GM12873 (cell line): ENCODE results near the gene SPEM3.

Experiments used
- TF ChIP-seq, protein P1 (sequence below): IDR thresholded peaks from 2 replicates; pipeline ENCODE4 v1.5.1; 2012; ENCODE audit warnings: low read depth, mild to moderate bottlenecking, moderate library complexity, low read length, control low read depth; ENCODE audit not compliant: insufficient read depth; ENCODE audit errors: missing control alignments

SPEM3 gene

DNA sequence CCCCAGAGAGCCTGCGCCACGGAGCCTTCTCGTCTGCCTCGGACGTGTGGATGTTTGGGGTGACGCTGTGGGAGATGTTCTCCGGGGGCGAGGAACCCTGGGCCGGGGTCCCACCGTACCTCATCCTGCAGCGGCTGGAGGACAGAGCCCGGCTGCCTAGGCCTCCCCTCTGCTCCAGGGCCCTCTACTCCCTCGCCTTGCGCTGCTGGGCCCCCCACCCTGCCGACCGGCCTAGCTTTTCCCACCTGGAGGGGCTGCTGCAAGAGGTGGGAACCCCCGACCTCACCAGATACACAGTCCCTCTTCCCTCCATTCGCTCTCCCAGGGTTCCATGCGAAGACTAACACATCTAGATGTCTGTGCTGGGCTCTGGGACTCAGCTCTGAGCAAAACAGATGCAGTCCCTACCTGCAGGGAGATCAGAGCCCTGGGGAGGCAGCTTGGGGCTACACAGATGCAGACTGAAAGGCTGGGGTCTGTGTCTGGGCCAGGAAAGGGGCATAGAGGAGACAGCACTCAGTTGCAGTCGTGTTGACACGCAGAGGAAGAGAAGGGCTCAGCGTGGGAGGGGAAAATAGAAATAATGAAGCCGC is 44.1 kb upstream of the SPEM3 start:
- TF ChIP-seq, protein P1, sequence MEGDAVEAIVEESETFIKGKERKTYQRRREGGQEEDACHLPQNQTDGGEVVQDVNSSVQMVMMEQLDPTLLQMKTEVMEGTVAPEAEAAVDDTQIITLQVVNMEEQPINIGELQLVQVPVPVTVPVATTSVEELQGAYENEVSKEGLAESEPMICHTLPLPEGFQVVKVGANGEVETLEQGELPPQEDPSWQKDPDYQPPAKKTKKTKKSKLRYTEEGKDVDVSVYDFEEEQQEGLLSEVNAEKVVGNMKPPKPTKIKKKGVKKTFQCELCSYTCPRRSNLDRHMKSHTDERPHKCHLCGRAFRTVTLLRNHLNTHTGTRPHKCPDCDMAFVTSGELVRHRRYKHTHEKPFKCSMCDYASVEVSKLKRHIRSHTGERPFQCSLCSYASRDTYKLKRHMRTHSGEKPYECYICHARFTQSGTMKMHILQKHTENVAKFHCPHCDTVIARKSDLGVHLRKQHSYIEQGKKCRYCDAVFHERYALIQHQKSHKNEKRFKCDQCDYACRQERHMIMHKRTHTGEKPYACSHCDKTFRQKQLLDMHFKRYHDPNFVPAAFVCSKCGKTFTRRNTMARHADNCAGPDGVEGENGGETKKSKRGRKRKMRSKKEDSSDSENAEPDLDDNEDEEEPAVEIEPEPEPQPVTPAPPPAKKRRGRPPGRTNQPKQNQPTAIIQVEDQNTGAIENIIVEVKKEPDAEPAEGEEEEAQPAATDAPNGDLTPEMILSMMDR: no peak

DNA sequence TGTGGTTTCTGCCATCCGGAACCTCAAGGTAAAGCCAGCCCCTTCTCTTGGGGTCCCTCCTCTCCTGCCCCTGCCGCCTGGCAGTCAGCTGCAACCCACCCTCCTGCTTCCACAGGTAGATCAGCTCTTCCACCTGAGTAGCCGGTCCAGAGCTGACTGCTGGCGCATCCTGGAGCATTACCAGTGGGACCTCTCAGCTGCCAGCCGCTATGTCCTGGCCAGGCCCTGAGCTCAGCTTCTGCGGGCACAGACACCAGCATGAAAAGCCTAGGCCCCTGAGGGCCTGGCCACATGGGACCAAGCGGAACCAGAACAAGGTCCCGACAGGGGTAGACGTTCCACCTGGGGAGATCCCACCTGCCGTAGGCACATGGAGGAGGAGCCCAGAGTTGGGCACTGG is 39.8 kb upstream of the SPEM3 start:
- TF ChIP-seq, protein P1: no peak

DNA sequence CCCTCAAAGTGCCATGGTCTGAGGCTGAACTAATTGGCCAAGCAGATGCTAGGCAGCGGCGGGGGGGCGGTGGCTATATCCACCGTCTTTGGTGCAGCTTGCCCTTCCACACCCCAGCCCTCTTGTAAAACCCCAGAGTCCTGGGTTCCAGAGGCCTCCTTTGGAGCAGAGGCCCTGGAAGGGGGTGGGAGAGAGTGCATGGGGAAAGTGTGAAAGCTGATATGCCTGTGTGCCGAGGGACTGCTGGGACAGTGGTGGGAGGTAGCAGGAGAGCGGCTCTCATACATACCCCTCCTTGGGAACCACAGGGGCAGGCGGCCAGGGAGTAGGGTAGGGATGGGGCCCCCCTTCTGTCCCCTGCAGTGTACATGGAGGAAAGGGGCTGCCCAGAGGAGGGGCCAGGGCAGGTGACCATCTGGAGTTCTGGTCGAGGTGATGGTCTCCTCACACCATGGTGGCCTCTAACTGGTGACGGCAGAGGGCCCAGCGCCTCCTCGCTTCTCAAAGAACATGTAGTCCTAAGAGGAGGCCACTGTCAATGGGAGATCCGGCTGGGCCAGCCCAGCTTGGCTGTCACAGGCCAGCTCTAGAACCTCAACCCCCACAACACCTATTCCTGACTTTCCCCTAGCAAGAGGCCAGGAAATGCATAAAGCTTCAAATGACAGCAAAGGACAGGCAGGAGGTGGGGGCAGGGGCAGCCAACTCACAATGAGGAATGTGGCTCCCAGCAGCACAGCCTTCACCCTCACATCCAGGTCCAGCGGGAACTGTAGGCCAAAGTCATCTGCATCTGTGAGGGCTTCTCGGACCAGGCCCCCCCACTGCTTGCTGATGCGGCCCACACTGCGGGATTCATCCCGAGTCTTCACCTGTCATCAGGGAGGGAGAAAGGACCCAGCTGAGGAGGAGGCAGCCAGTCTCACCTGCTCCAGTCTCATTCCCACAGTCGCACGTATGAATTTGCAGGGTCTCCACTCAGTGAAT is 38.4 kb upstream of the SPEM3 start:
- TF ChIP-seq, protein P1: no peak

DNA sequence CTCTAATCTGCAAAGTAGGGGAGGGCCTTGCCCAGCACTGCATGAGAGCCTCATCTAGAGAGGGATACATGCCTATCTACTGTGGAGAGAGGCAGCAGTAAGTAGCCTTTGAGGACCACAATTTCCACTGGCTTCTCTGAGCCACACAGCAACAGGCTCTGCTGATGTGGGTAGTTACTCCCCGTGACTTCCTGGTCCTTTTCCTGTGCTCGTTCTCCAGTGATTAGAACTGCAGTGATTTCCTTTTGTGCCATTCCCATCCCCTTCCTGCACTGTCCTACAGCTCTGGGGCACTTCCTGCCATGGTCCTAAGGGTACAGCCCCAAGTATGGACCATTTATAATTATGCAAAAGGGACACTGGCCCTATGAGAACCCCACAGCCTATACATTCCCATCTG is 37.4 kb upstream of the SPEM3 start:
- TF ChIP-seq, protein P1: no peak

DNA sequence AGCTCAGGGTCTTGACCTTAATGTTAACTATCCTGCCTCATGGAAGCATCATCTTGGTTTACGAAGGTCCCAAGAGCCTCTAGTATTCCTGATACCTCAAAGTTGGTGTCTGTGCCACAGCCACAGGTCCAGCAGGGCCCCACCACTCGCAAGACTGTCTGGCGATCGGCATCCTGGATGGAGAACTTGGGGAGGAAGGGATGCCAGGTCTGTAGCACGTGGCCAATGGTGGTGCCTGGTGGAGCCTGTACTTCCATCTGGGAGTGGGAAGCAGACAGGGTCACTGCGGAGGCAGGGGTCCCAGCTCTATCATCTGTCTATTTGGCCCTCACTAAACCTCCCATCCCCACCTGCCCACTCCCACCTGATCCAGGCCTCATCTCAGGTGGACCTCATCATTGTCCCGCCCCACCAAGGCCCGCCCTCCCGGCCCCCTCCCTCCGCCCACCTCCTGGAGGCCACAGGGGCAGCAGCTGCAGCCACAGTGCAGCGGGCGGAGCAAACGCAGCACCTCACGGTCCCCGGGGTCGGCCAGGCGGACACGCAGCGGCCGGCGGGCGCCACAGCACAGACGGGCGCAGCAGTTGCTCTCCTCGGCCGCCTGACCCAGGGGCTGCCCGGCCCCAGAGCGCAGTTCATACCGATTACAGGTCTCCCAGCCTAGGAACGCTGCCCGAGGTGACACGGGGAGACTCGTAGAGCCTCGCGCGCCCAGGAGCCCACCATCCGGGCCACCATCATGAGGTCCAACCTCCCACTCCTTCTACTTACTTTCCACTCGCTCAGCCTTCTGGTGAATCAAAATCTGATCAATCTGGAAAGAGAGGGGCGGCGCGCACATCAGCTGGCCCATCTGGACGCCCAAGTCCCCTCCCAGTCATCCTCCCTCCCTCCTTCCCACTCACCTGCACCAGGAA is 35.7 kb upstream of the SPEM3 start:
- TF ChIP-seq, protein P1: no peak

DNA sequence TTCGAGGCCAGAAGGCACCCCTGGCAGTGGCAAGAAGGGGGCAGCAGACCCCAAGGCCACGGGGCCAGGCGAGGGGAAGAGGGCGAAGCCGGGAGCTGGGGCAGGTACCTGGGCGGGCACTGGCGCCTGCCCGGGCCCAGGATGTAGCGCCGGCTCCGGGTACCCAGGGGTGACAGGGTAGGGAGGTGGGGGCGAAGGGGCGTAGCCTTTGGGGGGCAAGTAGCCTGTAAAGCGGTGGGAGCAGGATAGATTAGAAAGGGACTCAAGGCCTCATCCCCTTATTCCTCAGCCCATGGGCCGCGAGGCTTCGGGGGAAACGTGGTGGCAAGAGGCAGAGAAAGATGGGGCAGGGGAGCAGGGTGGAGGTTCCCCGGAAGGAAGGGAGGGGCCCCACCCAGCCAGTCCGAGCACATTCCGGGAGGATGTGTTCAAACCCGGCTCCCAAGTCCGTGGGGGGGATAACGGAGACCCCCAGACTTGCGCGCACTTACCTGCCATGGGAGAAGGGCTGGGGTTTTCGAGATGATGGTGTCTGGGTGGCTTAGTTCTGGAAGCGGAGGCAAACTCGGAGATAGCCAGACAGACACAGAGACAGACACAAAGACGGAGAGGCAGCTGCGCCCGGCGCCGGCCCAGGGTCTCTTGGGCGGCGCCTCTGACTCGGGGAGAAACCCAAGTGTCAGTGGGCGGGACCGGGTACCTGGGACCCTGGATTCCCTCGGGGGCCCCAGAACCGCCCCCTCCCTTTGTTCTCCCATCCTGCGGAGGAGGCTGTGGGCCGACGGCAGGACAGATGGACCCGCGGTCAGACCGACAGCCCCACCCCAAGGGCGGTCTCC is 34.8 kb upstream of the SPEM3 start:
- TF ChIP-seq, protein P1: no peak
